Limb (tissue), 2 donors: ENCODE measurements around the gene HIP1R.
A peak's percentile ranks its signal among the peaks of the same experiment; 100 is the strongest.

ENCODE experiments used
- DNase-seq, 2 donors: peaks; one replicate each; pipeline ENCODE4 v3.0.0-alpha.2; 2016; ENCODE audit errors: extremely low spot score in 2 of 2

Gene HIP1R

DNA sequence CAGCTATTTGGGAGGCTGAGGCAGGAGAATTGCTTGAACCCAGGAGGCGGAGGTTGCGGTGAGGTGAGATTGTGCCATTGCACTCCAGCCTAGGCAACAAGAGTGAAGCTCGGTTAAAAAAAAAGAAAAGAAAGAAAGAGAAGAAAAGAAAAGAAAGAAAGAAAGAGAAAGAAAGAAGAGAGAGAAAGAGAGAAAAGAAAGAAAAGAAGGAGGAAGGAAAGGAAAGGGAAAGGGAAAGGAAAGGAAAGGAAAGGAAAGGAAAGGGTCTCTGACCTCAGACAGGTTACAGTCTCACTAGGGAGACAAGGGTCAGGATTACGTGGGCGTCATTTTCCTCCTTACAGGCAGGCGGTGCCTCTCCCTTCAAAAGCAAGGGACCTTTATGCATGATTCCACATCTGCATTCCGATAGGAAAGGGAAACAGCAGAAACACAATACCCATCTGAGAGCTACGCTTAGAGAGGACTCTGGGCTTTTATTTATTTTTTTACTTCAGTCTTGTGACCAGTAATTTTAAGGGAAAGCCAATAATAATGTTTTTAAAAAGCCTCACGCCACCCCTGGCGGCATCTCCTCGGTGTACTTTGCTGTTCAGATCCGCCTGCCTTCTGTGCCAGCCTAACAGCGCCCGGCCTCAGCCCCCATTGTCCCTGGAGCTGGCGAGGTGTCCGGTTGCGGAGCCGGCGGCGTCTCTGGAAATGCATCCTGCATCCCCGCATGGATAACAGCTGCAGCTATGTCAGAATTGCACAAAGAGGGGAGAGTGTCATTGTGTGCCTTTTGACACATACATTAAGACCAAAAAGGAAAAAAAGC lies 945 bp upstream of the HIP1R start:
- DNase-seq: peak; percentile 28 to 77

DNA sequence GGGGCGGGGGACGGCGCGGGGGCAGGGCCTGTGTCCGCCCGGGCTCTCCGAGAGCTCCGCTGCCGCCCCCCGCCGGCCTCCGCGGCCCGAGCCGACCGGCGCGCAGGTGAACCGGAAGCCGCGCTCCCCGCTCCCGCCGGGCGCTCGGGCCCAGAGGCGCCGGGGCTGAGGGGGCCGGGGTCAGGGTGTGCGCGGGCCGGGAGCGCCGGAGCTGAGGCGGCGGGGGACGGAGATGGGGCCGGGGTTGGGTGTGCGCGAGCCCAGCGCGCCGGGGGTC lies 431 bp downstream of the HIP1R start:
- DNase-seq: no peak

GRCh38 chr12:122836027-122836921 lies 1.0 kb downstream of the HIP1R start:
- peak in 1 of 2 donors; percentile 58 for DNase-seq

GRCh38 chr12:122837306-122838265 lies 2.3 kb downstream of the HIP1R start:
- DNase-seq: no peak

DNA sequence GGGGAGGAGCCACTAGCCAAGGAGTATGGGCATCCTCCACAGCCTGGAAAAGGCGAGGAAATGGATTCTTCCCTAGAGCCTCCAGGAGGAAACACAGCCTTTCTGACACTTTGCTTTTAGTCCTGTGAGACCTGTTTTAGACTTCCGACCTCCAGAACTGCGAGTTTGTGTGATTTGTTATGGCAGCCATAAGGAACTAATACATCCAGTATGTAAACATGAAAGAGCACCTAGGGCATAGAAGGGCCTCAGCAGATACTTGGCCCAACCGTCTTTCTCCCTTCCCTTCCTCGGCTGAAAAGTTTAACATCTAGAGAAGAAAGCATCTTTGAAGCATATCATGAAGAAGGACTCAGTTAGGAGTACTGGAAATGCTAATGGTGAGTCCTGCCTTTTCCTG lies 3.6 kb downstream of the HIP1R start:
- DNase-seq: no peak

GRCh38 chr12:122839907-122840554 lies 4.8 kb downstream of the HIP1R start:
- no peak for DNase-seq

DNA sequence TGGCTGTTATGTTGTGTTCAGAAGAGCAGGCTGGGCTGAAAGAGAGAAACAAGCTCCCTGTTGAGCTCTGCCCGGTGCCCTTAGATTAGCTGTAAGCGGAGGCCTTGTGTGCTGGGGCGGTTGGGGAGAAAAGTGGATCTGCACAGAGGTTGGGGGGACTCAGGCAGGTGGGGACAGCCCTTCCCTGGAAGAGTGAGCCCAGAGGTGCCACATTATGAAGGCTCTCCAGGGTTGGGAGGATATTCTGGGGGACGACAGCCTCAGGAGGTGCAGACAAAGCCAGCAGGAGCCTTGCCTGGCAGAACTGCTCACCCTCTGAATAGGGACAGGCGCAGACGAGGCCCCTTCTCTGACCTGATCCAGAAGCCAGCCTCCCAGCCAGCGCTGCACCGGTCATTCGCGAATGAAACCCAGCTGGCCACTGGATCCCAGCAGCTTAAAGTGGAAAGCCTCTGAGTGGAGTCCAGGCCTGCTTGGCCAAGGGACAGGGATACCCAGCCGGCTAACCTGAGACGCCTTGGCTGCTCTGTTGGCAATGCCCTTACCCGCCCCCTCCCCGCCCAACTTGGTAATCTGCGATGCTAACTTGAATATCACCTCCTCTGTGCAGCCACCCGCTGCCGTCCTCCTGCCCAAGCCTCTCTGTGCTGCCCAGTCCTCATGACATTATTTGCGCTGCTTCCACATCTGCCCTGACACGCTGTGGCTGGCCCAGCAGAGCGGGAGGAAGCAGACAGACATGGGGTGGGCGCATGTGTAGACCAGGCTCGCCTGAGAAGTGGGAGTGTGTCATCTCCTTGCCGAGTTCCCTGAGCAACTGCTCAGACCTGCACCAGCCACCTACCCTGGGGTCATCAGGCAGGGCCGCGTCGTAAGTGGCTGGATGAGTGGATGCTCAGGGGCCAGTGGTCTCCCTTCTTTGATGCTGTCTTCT lies 5.6 kb downstream of the HIP1R start:
- DNase-seq: no peak

DNA sequence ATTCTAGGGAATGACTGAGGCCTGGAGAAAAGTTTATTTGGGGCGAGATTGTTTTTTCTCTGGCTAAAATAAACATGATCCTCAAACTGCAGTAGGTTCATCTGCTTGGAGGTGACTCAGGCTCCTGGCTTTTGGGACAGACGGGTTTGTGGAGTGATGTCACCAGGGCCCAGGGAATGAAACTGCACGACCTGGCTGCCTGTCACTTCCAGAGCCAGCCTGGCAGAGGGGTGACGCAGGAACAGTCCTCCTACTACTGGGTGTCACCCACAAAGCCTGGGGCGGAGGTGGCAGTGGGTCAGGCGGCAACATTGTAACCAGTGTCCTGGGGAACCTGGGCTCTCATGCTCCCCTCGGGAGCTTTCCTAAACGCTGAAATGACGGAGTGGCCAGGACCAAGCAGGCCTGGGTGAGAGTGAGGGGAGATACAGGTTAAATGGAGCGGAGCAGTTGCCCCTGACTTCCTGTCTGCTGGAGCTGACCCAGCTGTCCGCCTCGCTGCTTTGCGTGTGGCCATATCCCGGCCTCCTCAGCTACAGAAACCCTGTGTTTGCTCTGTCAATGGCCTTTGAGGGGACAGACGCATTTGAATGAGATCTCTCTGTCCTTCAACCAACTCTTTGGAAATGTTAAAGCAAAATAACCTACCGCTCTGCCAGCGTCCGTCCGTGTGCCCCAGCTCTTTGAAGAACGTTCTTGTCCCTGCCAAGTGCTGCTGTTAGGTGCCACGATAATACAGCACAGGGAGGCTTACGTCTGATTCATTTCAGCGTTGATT lies 6.5 kb downstream of the HIP1R start:
- no peak for DNase-seq

DNA sequence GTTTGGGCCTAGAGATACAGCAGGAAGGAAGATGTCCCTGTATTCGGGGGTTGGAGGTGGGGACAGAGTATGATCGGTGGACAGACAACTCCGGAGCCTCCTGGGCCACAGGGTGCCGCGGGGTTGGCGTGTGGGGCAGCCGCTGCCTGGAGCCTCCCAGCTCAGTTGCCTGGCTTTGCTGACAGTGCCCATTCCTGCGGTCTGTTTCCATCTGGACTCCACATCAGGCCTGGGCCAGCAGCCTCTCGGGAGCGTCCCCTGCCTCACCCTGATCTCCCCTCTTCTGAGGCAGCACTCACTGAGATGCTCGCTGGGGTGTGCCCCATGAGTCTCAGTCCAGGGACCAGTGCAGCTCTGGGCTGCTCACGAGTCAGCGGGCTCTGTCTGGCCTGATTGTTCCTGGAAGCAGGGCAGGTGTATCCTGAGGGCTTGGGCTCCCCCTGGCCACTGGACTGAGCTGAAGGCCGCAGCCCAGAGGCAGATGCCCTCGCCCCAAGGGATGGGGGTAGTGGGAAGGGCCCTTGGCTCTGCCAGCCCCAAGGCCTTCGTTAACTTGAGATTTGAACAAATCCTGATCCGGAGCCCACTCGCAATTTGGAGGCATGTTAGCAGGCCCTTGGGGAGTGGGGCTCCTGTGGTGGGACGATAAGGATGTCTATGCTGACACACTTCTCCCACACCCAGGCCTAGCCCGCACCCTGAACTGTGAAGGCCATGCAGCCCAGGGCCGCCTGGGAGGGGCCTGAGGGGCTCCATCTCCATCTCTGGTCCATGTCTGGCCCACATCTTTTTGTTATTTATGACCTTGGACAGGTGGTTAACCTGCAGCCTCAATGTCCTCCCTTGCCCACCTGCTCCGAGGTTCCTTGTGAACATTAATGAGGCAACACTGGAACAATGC lies 7.5 kb downstream of the HIP1R start:
- DNase-seq: no peak

DNA sequence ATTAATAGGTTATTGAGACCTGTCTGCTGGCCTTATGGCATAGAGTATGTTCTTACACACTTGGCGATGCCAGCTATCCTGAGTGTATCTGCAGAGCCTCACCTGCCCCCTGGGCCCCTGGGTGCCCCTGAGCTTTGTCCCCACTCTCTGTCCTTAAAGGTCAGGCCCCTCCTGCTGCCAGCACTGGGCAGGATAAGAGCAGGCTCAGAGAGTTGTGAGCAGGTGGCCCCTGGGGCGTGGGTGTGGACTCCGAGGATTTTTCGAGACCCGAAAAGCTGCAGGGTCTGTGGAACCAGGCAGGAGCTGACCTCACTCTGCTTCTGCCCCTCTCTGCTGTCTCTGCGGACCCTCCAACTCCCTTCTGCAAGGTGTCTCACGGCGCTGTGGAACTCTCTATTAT lies 8.2 kb downstream of the HIP1R start:
- no peak for DNase-seq

DNA sequence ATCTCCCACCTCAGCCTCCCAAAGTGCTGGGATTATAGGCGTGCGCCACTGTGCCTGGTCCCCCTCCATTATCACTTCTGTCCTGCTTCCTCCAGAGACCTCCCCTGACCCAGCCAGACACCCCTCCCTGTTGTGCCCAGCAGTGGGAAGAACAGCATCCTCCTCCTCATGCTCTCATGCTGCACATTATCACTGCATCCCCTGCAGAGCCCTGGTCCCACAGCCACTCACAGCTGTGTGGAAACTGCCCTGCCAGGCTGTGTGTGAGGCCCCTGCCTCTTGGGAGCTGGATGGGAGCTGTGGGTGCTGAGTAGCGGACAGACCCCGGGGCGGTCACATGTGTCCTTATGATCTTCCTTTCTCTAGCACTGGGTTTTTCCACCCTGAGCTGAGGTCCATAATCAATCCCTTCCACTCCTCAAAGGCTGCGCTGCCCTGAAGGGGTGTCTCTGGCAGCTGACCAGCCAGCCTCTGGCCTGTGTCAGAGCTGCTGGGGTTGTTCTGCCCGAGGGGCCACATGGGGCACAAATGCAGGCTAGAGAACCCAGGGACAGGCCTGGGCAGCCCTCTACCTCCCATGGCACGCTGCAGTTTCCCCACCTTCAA lies 9.2 kb downstream of the HIP1R start:
- DNase-seq: no peak

- peak in 1 of 2 donors; percentile 36 for DNase-seq
Measured at GRCh38 chr12:122845041-122845864, 10.0 kb downstream of the HIP1R start.

- no peak for DNase-seq
Measured at GRCh38 chr12:122845865-122846621, 10.8 kb downstream of the HIP1R start.

DNA sequence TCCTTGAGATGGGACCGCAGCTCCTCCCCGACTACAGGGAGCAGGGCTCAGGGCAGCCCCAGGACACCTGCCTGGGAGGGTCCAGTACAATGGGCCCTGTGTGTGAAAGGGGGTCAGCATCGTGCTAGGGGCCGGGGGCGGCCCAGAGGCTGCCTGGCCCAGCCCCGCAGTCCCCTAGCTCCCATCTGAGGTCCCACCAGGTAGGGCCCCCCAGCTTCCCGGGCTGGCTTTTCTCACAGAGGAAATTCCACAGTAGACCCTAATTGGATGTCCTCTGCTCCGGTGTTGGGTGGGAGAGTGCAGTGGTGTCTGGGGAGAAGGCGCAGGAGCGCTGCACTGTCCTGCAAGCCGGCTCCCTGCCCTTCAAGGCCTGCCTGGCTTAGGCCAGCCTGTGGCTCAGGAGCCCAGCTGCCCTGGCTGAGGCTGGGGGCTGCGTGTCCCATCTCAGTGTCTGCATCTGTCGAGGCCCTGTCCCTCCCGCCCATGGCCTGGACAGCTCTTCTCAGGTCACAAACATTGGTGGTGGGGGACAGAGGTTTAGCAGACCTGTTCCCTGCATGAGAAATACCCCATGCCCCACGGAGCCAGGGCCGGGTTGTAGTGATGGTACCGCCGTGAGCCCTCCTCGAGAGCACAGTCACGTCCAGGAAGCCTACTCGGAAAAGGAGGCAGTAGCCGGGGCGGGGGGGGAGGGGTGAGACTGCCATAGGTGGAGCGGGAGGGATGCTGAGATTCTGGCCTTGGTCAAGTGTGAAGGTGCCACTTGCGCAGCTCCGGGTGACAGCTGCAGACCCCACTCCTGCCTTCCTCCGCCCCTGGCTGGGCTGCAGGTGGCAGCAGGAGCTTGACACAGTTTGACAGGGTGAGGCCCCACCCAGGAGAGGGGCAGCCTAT lies 11.6 kb downstream of the HIP1R start:
- no peak for DNase-seq

DNA sequence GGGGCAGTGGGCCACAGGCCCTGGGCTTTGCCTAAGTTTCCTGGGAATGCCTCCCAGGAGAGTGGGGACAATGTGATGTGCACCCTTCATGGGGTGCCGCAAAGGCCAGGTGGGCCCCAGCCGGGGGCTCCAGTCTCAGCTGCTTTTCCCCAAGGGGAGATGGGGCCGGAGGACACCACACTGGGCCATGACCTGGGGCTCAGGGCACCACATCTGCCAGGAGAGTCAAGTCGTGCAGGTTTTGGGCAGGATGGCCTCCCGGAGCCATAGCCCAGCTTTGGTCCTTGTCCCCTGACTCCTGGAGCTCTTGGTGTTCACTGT lies 12.2 kb downstream of the HIP1R start:
- no peak for DNase-seq
